Panc1 (cell line): Measurements from ENCODE around the gene RPL12. TPM values are rescaled to one million over a fixed set of nuclear protein-coding genes. Genes with fewer than 3 reads are reported as not detected.

ENCODE experiments used
- ATAC-seq: fragments of 200-7000 bp; cut with Tn5 transposase; 2 replicates; pipeline ENCODE4 v1.9.1; 2020; ENCODE audit warnings: mild to moderate bottlenecking, moderate library complexity
- BruUV-seq: library from RNA; stranded (reverse); fragments of 400-500 nt; replicated peaks from 2 replicates; lab custom pipeline; 2021; lab: Mats Ljungman, UMichigan
- CTCF ChIA-PET: fragments of 300-600 bp; sonication (Branson Sonifier 250); formaldehyde crosslinking; loops from one replicate; lab custom pipeline; 2022; ENCODE audit warnings: antibody characterized with exemption; lab: Charles Lee
- POLR2A ChIA-PET: fragments of 300-600 bp; sonication (Branson Sonifier 250); formaldehyde crosslinking; loops from one replicate; lab custom pipeline; 2022; ENCODE audit warnings: antibody characterized with exemption; lab: Charles Lee
- DNase-seq: peaks from one replicate; pipeline ENCODE4 v3.0.0-alpha.2; 2010; ENCODE audit warnings: low read depth, low spot score
- H3K27ac ChIP-seq: 2 replicates; pipeline ENCODE4 v1.5.1; 2011; ENCODE audit warnings: mild to moderate bottlenecking, low read length, inconsistent platforms
- H3K27me3 ChIP-seq: fragments of 200-500 bp; sonication (Bioruptor generic); 2 replicates; pipeline ENCODE4 v1.6.0; 2014; ENCODE audit warnings: low read length, inconsistent platforms; ENCODE audit not compliant: control insufficient read depth, insufficient read depth
- H3K36me3 ChIP-seq: fragments of 200-500 bp; sonication (Bioruptor generic); 2 replicates; pipeline ENCODE4 v1.5.1; 2014; ENCODE audit warnings: inconsistent platforms, mild to moderate bottlenecking, low read length, moderate library complexity; ENCODE audit not compliant: control insufficient read depth, insufficient read depth
- H3K4me1 ChIP-seq: 2 replicates; pipeline ENCODE4 v1.5.1; 2011; ENCODE audit warnings: inconsistent platforms, mild to moderate bottlenecking, low read length, moderate library complexity; ENCODE audit not compliant: control insufficient read depth, insufficient read depth
- H3K4me3 ChIP-seq, 2 experiments: 2 replicates each; pipeline ENCODE4 v1.5.1; 2011 to 2012; ENCODE audit warnings: low read depth in 2 of 2, low read length in 2 of 2, mild to moderate bottlenecking in 2 of 2, inconsistent platforms in 1 of 2, moderate library complexity in 1 of 2
- H3K9me3 ChIP-seq: fragments of 200-500 bp; sonication (Bioruptor generic); 2 replicates; pipeline ENCODE4 v1.5.1; 2014; ENCODE audit warnings: low read depth, mild to moderate bottlenecking, inconsistent platforms, low read length, moderate library complexity; ENCODE audit not compliant: control insufficient read depth, insufficient read depth
- POLR2AphosphoS5 ChIP-seq: IDR thresholded peaks from 2 replicates; pipeline ENCODE4 v1.6.1; 2012; ENCODE audit warnings: mild to moderate bottlenecking, low read depth, low read length, moderate library complexity
- SIN3A ChIP-seq: IDR thresholded peaks from 2 replicates; pipeline ENCODE4 v1.6.1; 2012; ENCODE audit warnings: low read depth, mild to moderate bottlenecking, low read length, moderate library complexity, borderline replicate concordance; ENCODE audit not compliant: insufficient read depth
- TCF7L2 ChIP-seq: IDR thresholded peaks from 2 replicates; pipeline ENCODE4 v1.6.1; 2011; ENCODE audit warnings: mild to moderate bottlenecking, low read depth, low read length, inconsistent platforms
- in situ Hi-C: cut with HindIII; loops from 2 replicates; pipeline ENCODE4 v1.10.0; 2016; ENCODE audit warnings: low sequenced_read_pairs, low pct_unique_long_range_greater_than_20kb
- intact Hi-C: fragments of 100-400 bp; cut with micrococcal nuclease; formaldehyde crosslinking; loops from one replicate; pipeline ENCODE4 v1.10.0; 2022; ENCODE audit not compliant: unreplicated experiment
- total RNA-seq: library from RNA; stranded (reverse); gene quantifications from one replicate; pipeline ENCODE4 v1.2.1, GENCODE V29; 2021; ENCODE audit not compliant: unreplicated experiment
- TF ChIP-seq, protein P1 (sequence below): fragments of 450-650 bp; IDR thresholded peaks from 2 replicates; pipeline ENCODE4 v1.5.1; 2017; ENCODE audit warnings: mild to moderate bottlenecking
- TF ChIP-seq, protein P2 (sequence below), 2 experiments: IDR thresholded peaks; 2 replicates each; pipeline ENCODE4 v1.6.1; 2011 to 2012; ENCODE audit warnings: low read depth in 2 of 2, control low read depth in 1 of 2, low read length in 1 of 2, mild to moderate bottlenecking in 1 of 2, moderate library complexity in 1 of 2; ENCODE audit not compliant: insufficient read depth in 1 of 2

Gene RPL12
- total RNA-seq, 1 experiment from 2014 or later = 951 TPM

DNA sequence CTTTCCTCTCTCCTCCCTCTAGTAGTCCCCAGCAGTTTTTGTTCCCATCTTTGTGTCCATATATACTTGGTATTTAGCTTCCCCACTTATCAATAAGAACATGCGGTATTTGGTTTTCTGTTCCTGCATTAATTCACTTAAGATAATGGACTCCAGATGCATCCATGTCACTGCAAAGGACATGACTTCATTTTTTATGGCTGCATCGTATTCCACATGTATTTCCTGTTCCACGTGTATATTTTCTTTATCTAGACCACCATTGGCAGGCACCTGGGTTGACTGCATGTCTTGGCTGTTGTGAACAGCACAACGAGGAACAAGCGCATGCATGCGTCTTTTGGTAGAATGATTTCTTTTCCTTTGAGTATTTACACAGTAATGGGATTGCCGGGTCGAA is 20.8 kb downstream of the RPL12 start:
- no TSS peak for BruUV-seq
- intact Hi-C loops = no loop called here

DNA sequence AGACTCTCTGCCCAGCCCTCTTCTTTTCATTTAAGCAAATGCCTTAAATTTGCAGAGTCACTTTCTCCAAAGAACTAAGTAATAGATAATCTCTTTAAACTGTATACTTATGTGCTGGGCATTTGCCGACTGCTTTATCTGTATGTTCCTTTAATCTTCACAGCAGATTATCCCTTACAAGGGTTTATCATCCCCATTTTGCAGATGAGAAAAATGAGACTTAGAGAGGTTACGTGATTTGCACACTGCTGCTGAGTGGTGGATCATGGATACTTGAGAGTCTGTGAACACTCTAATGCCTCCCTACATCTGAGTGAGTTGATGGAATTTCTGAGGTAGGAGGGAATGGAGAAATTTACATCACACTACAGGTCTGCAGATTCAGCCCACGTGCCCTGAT is 22.9 kb downstream of the RPL12 start:
- TF ChIP-seq SIN3A (no peak), TCF7L2 (no peak), POLR2AphosphoS5 (no peak)
- TF ChIP-seq, protein P1, sequence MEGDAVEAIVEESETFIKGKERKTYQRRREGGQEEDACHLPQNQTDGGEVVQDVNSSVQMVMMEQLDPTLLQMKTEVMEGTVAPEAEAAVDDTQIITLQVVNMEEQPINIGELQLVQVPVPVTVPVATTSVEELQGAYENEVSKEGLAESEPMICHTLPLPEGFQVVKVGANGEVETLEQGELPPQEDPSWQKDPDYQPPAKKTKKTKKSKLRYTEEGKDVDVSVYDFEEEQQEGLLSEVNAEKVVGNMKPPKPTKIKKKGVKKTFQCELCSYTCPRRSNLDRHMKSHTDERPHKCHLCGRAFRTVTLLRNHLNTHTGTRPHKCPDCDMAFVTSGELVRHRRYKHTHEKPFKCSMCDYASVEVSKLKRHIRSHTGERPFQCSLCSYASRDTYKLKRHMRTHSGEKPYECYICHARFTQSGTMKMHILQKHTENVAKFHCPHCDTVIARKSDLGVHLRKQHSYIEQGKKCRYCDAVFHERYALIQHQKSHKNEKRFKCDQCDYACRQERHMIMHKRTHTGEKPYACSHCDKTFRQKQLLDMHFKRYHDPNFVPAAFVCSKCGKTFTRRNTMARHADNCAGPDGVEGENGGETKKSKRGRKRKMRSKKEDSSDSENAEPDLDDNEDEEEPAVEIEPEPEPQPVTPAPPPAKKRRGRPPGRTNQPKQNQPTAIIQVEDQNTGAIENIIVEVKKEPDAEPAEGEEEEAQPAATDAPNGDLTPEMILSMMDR = no peak
- TF ChIP-seq, protein P2, sequence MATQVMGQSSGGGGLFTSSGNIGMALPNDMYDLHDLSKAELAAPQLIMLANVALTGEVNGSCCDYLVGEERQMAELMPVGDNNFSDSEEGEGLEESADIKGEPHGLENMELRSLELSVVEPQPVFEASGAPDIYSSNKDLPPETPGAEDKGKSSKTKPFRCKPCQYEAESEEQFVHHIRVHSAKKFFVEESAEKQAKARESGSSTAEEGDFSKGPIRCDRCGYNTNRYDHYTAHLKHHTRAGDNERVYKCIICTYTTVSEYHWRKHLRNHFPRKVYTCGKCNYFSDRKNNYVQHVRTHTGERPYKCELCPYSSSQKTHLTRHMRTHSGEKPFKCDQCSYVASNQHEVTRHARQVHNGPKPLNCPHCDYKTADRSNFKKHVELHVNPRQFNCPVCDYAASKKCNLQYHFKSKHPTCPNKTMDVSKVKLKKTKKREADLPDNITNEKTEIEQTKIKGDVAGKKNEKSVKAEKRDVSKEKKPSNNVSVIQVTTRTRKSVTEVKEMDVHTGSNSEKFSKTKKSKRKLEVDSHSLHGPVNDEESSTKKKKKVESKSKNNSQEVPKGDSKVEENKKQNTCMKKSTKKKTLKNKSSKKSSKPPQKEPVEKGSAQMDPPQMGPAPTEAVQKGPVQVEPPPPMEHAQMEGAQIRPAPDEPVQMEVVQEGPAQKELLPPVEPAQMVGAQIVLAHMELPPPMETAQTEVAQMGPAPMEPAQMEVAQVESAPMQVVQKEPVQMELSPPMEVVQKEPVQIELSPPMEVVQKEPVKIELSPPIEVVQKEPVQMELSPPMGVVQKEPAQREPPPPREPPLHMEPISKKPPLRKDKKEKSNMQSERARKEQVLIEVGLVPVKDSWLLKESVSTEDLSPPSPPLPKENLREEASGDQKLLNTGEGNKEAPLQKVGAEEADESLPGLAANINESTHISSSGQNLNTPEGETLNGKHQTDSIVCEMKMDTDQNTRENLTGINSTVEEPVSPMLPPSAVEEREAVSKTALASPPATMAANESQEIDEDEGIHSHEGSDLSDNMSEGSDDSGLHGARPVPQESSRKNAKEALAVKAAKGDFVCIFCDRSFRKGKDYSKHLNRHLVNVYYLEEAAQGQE (IDR thresholded peaks at IDR 0.05; ENCODE audit: insufficient read depth in 1 of 2, low read depth in 2 of 2, low read length in 1 of 2) = no peak
- Histone ChIP-seq H3K27me3 (no peaks in the 10 kb centered on the region), H3K4me1 (peaks cover 3% of the 10 kb centered on the region; the same call in 1 of the 2 replicates), H3K9me3 (no peaks in the 10 kb centered on the region), H3K27ac (no peak overlapping the region), H3K4me3 (no peak overlapping the region), H3K36me3 (no peaks in the 10 kb centered on the region; the same call in 1 of the 2 replicates)
- DNase-seq (no peak), ATAC-seq (no peak)
- BruUV-seq = no TSS peak
- intact Hi-C loops = no loop called here
- ChIA-PET CTCF (no interaction called here), POLR2A (no interaction called here)
- in situ Hi-C loops = no loop called here

More for the DNA sequence above, 20.8 kb downstream of the RPL12 start:
- Histone ChIP-seq H3K9me3 (no peaks in the 10 kb centered on the region), H3K36me3 (no peaks in the 10 kb centered on the region; the same call in 1 of the 2 replicates), H3K4me3 (no peak overlapping the region), H3K27ac (no peak overlapping the region), H3K4me1 (peaks cover 3% of the 10 kb centered on the region; the same call in 1 of the 2 replicates), H3K27me3 (no peaks in the 10 kb centered on the region)
- in situ Hi-C loops = no loop called here
- DNase-seq = no peak
- ChIA-PET CTCF (no interaction called here), POLR2A (no interaction called here)
- no peak for ATAC-seq
- TF ChIP-seq POLR2AphosphoS5 = no peak

DNA sequence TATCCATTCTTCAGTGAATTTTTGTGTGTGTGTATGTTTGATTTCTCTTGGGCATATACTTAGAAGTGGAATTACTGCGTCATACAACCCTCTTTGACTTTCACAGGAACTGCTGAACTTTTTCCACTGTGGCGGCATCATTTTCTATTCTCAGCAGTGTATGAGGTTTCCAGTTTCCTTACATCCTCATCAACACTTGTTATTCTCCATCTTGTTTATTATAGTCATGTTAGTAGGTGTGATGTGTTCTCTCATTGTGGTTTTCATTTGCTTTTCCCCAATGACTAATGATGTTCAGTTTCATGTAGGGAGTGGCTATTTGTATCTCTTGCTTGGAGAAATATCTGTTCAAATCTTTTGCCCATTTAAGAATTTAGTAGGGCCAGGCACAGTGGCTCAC is 24.4 kb downstream of the RPL12 start:
- Histone ChIP-seq H3K27ac (no peak overlapping the region), H3K27me3 (no peaks in the 10 kb centered on the region), H3K36me3 (no peaks in the 10 kb centered on the region; the same call in 1 of the 2 replicates), H3K4me1 (peaks cover 6% of the 10 kb centered on the region; the same call in 1 of the 2 replicates), H3K9me3 (no peaks in the 10 kb centered on the region), H3K4me3 (no peak overlapping the region)
- ChIA-PET POLR2A (no interaction called here), CTCF (no interaction called here)
- no peak for TF ChIP-seq SIN3A
- no peak for TF ChIP-seq TCF7L2
- TF ChIP-seq POLR2AphosphoS5 = no peak
- TF ChIP-seq, protein P2 (IDR thresholded peaks at IDR 0.05; ENCODE audit: insufficient read depth in 1 of 2, low read depth in 2 of 2, low read length in 1 of 2) = no peak
- TF ChIP-seq, protein P1 = no peak
- DNase-seq (no peak), ATAC-seq (no peak)
- intact Hi-C loops = no loop called here
- in situ Hi-C loops = no loop called here
- BruUV-seq = no TSS peak
